Stimulated activated CD8-positive, alpha-beta memory T cell treated with anti-CD3 and anti-CD28 coated beads, Interleukin-4, amount 100 ng/mL, for 4 hours (primary cell): Measurements from ENCODE around the gene AIFM3.

Source experiments
- DNase-seq, 2 donors: peaks; one replicate each; pipeline ENCODE4 v3.0.0-alpha.2; 2020; ENCODE audit warnings: low read depth in 2 of 2, low spot score in 1 of 2

The AIFM3 gene

GRCh38 chr22:20975541-20976290, 8.7 kb downstream of the AIFM3 start:
- no peak for DNase-seq

- no peak for DNase-seq
Measured at GRCh38 chr22:20976291-20976877, 9.3 kb downstream of the AIFM3 start.

GRCh38 chr22:20977019-20977418, 10.0 kb downstream of the AIFM3 start:
- DNase-seq = no peak

GRCh38 chr22:20977516-20978170, 10.6 kb downstream of the AIFM3 start:
- DNase-seq = no peak

- no peak for DNase-seq
Measured at GRCh38 chr22:20978419-20978818, 11.4 kb downstream of the AIFM3 start.

GRCh38 chr22:20979243-20979809, 12.3 kb downstream of the AIFM3 start:
- DNase-seq = peak; percentile 37 to 46

GRCh38 chr22:20979940-20980453, 12.9 kb downstream of the AIFM3 start:
- DNase-seq = no peak

GRCh38 chr22:20980523-20980922, 13.5 kb downstream of the AIFM3 start:
- no peak for DNase-seq

GRCh38 chr22:20980938-20981722, 14.1 kb downstream of the AIFM3 start:
- no peak for DNase-seq

GRCh38 chr22:20981787-20982562, 14.9 kb downstream of the AIFM3 start, which contains the start of gene LZTR1:
Gene LZTR1, plus strand, starts transcription at chr22:20982297. Its CDS starts 75 bp downstream, at chr22:20982372.
- peak in 1 of 2 donors; percentile 48 for DNase-seq

GRCh38 chr22:20982563-20982882, 15.5 kb downstream of the AIFM3 start:
- no peak for DNase-seq

GRCh38 chr22:20983081-20983771, 16.2 kb downstream of the AIFM3 start:
- DNase-seq = no peak

- no peak for DNase-seq
Measured at GRCh38 chr22:20985720-20986119, 18.7 kb downstream of the AIFM3 start.

GRCh38 chr22:20986365-20986764, 19.3 kb downstream of the AIFM3 start:
- no peak for DNase-seq

- DNase-seq = no peak
Measured at GRCh38 chr22:20987375-20987774, 20.3 kb downstream of the AIFM3 start.

- DNase-seq = no peak
Measured at GRCh38 chr22:20988573-20989322, 21.7 kb downstream of the AIFM3 start.

GRCh38 chr22:20989323-20990138, 22.5 kb downstream of the AIFM3 start:
- DNase-seq = no peak
